K562 (cell line): ENCODE results near the gene KDM4C. TPM values are rescaled to one million over a fixed set of nuclear protein-coding genes. Genes with fewer than 3 reads are reported as not detected.

Source experiments
- ATAC-seq: fragments of 200-7000 bp; cut with Tn5 transposase; 3 replicates; pipeline ENCODE4 v1.9.1; 2020; ENCODE audit warnings: moderate library complexity
- BruUV-seq: library from RNA; stranded (reverse); fragments of 400-500 nt; replicated peaks from 2 replicates; lab custom pipeline; 2021; lab: Mats Ljungman, UMichigan
- CTCF ChIA-PET: fragments of 300-600 bp; formaldehyde crosslinking; extraction: SDS; loops from one replicate; lab custom pipeline; 2021; ENCODE audit warnings: low intra/inter-chr PET ratio; lab: Yijun Ruan, JAX
- POLR2A ChIA-PET: fragments of 300-600, 350-650 bp; sonication (Branson Sonifier 250); formaldehyde crosslinking; extraction: SDS; loops from one replicate; lab custom pipeline; 2021; ENCODE audit warnings: antibody characterized with exemption, inconsistent platforms; lab: Yijun Ruan, JAX
- DNase-seq, 4 experiments: peaks; one replicate each; pipeline versions ENCODE4 v3.0.0 to v3.0.0-alpha.2; 2011 to 2018; ENCODE audit warnings: low spot score in 3 of 4, mixed read lengths in 3 of 4; ENCODE audit errors: extremely low read depth in 1 of 4
- FAIRE-seq: peaks from 2 replicates; lab custom pipeline; 2011; peaks lifted over from hg19 to GRCh38; lab: Jason Lieb, UNC
- H2AFZ ChIP-seq: 2 replicates; pipeline ENCODE4 v1.6.0; 2011; ENCODE audit warnings: low read depth, low read length, control low read depth, inconsistent platforms
- H3K27ac ChIP-seq: fragments of 200-600 bp; 3 replicates; pipeline ENCODE4 v1.8.0; 2011; ENCODE audit warnings: low read depth, mild to moderate bottlenecking, control low read depth, inconsistent platforms, low read length, moderate library complexity, mixed read lengths; ENCODE audit errors: extremely low read depth
- H3K27me3 ChIP-seq, 2 experiments: fragments of 300-600 bp in 1 of 2; 2 replicates in 1 of 2; 3 replicates in 1 of 2; pipeline versions ENCODE4 v1.6.0 to v1.8.0; 2011; ENCODE audit warnings: inconsistent platforms in 2 of 2, low read length in 2 of 2, mild to moderate bottlenecking in 1 of 2, mixed read lengths in 1 of 2, moderate library complexity in 1 of 2; ENCODE audit not compliant: control insufficient read depth in 2 of 2, insufficient read depth in 2 of 2
- H3K36me3 ChIP-seq: fragments of 300-600 bp; 3 replicates; pipeline ENCODE4 v1.8.0; 2011; ENCODE audit warnings: mild to moderate bottlenecking, low read length, inconsistent platforms; ENCODE audit not compliant: control insufficient read depth, insufficient read depth
- H3K4me1 ChIP-seq, 2 experiments: fragments of 200-600 bp in 1 of 2; replicated peaks in 1 of 2; 2 replicates in 1 of 2; 3 replicates in 1 of 2; pipeline versions ENCODE4 v1.5.1 to v1.8.0; 2011; ENCODE audit warnings: inconsistent platforms in 2 of 2, low read length in 2 of 2, mild to moderate bottlenecking in 1 of 2, mixed read lengths in 1 of 2, moderate library complexity in 1 of 2; ENCODE audit not compliant: control insufficient read depth in 2 of 2, insufficient read depth in 2 of 2
- H3K4me2 ChIP-seq: 2 replicates; pipeline ENCODE4 v1.6.1; 2011; ENCODE audit warnings: low read length, control low read depth, inconsistent platforms, mixed read lengths; ENCODE audit not compliant: insufficient read depth
- H3K4me3 ChIP-seq: fragments of 200-600 bp; sonication (generic), shearing (Covaris generic); 2 replicates; pipeline ENCODE4 v1.5.1; 2016; ENCODE audit warnings: control low read depth, inconsistent platforms
- H3K79me2 ChIP-seq: fragments of 200-600 bp; 3 replicates; pipeline ENCODE4 v1.8.0; 2011; ENCODE audit warnings: low read length, inconsistent platforms; ENCODE audit not compliant: control insufficient read depth, insufficient read depth
- H3K9ac ChIP-seq, 2 experiments: 2 replicates each; pipeline versions ENCODE4 v1.6.0 to v1.6.1; 2011; ENCODE audit warnings: low read depth in 2 of 2, low read length in 2 of 2, control low read depth in 1 of 2, inconsistent platforms in 1 of 2, mild to moderate bottlenecking in 1 of 2, mixed read lengths in 1 of 2; ENCODE audit not compliant: insufficient read depth in 1 of 2
- H3K9me1 ChIP-seq: one replicate; pipeline ENCODE4 v1.6.0; 2011; ENCODE audit warnings: inconsistent platforms, mild to moderate bottlenecking, low read length, moderate library complexity; ENCODE audit not compliant: control insufficient read depth, insufficient read depth
- H3K9me3 ChIP-seq: replicated peaks from 2 replicates; pipeline ENCODE4 v1.5.1; 2011; ENCODE audit warnings: low read depth, low read length, inconsistent platforms; ENCODE audit not compliant: control insufficient read depth, insufficient read depth
- H4K20me1 ChIP-seq: replicated peaks from 2 replicates; pipeline ENCODE4 v1.6.1; 2011; ENCODE audit warnings: low read length, inconsistent platforms, mixed read lengths; ENCODE audit not compliant: control insufficient read depth, insufficient read depth
- ETV6 ChIP-seq, 3 experiments: fragments of 150-350 bp in 1 of 3; sonication (generic) in 1 of 3; formaldehyde crosslinking in 1 of 3; IDR thresholded peaks; 2 replicates each; pipeline versions ENCODE4 v1.6.1 to v1.8.0; 2014 to 2022; ENCODE audit warnings: borderline replicate concordance in 2 of 3, low read depth in 2 of 3, antibody characterized with exemption in 1 of 3, low read length in 1 of 3, mild to moderate bottlenecking in 1 of 3, missing genetic modification reagents in 1 of 3
- ILK ChIP-seq: fragments of 450-650 bp; IDR thresholded peaks from 2 replicates; pipeline ENCODE4 v1.6.1; 2016; ENCODE audit warnings: missing genetic modification characterization, low read depth, mild to moderate bottlenecking, missing compliant biosample characterization, moderate library complexity, borderline replicate concordance
- KAT8 ChIP-seq: fragments of 450-650 bp; IDR thresholded peaks from 2 replicates; pipeline ENCODE4 v1.6.1; 2016; ENCODE audit warnings: low read depth, mild to moderate bottlenecking
- LCOR ChIP-seq: sonication (generic); formaldehyde crosslinking; IDR thresholded peaks from 2 replicates; pipeline ENCODE4 v1.8.0; 2022; ENCODE audit warnings: mild to moderate bottlenecking, missing genetic modification reagents
- RAD51 ChIP-seq: fragments of 450-650 bp; IDR thresholded peaks from 2 replicates; pipeline ENCODE4 v1.7.1; 2016; ENCODE audit warnings: low read depth, mild to moderate bottlenecking, borderline replicate concordance
- RBBP5 ChIP-seq: fragments of 200-600 bp; sonication (generic); IDR thresholded peaks from 2 replicates; pipeline ENCODE4 v1.6.1; 2012; ENCODE audit warnings: borderline replicate concordance, mild to moderate bottlenecking, low read length, control low read depth, inconsistent platforms; ENCODE audit not compliant: insufficient read depth, poor library complexity, severe bottlenecking
- TSC22D4 ChIP-seq: fragments of 450-650 bp; IDR thresholded peaks from 2 replicates; pipeline ENCODE4 v1.6.1; 2016; ENCODE audit warnings: missing genetic modification characterization, missing biosample characterization, control low read depth
- ZFPM2 ChIP-seq: fragments of 250-450 bp; sonication (Bioruptor Pico); IDR thresholded peaks from 2 replicates; pipeline ENCODE4 v1.5.1; 2022; ENCODE audit warnings: mild to moderate bottlenecking
- ZNF165 ChIP-seq: fragments of 250-450 bp; sonication (Bioruptor Pico); IDR thresholded peaks from 2 replicates; pipeline ENCODE4 v1.4.0; 2020; ENCODE audit warnings: borderline replicate concordance
- ZNF551 ChIP-seq: fragments of 250-450 bp; sonication (Bioruptor Pico); IDR thresholded peaks from 2 replicates; pipeline ENCODE4 v1.5.0; 2021; ENCODE audit warnings: mild to moderate bottlenecking, moderate library complexity
- WGBS: fragments of 100-300 bp; shearing (Covaris generic); methylation state at CpG from one replicate; pipeline ENCODE4 v1.1.6; 2016; ENCODE audit warnings: low coverage, mixed read lengths; ENCODE audit not compliant: insufficient coverage; ENCODE audit errors: missing lambda C conversion rate; 5-methylcytosine and 5-hydroxymethylcytosine counted together
- in situ Hi-C: fragments of 300-500 bp; cut with MboI; formaldehyde crosslinking; loops from 4 replicates; pipeline ENCODE4 v1.15.0; 2018; ENCODE audit warnings: inconsistent platforms, mixed read lengths
- intact Hi-C: fragments of 100-400 bp; cut with micrococcal nuclease; formaldehyde crosslinking; loops from 2 replicates; pipeline ENCODE4 v1.14.2; 2022
- polyA plus RNA-seq, 8 experiments: library from polyadenylated mRNA; depleted of rRNA in 4 of 8; stranded (reverse) in 5 of 8; unstranded in 3 of 8; fragments of >200 nt; fragmentation: Nextera tagmentation in 2 of 8; fragmentation: Illumina TruSeq in 1 of 8; extraction: Ambion mirVana in 2 of 8; extraction: Trizol in 1 of 8; gene quantifications; 2 replicates each; pipeline versions ENCODE4 v1.2.1 to v1.2.3, GENCODE V29; 2011 to 2014; ENCODE audit warnings: inconsistent platforms in 1 of 8, missing spikeins in 1 of 8
- total RNA-seq, 7 experiments: library from RNA; depleted of rRNA in 6 of 7; stranded (reverse); fragments of >200 nt in 6 of 7; fragmentation: Illumina TruSeq in 2 of 7; extraction: Trizol in 2 of 7; gene quantifications; 2 replicates each; pipeline versions ENCODE4 v1.2.1 to v1.2.3, GENCODE V29; 2011 to 2021; ENCODE audit warnings: low replicate concordance in 1 of 7
- TF ChIP-seq, protein P1 (sequence below): sonication (generic); formaldehyde crosslinking; IDR thresholded peaks from 2 replicates; pipeline ENCODE4 v1.8.1; 2023; ENCODE audit warnings: mild to moderate bottlenecking, missing genetic modification reagents
- TF ChIP-seq, protein P2 (sequence below): IDR thresholded peaks from 2 replicates; pipeline ENCODE4 v1.6.1; 2014; ENCODE audit warnings: antibody characterized with exemption

The KDM4C gene
- total and polyA plus RNA-seq, 9 of the 15 experiments (the other 6 are each of a cell fraction or from before 2014, with no cell fraction given): 5.4 to 17.0 (median 12.6) TPM

GRCh38 chr9:7135735-7136134 is 378.0 kb downstream of the KDM4C start:
- intact Hi-C loops: no loop called here
- no peaks in the 10 kb centered on the region for H3K4me1 ChIP-seq
- no peaks in the 10 kb centered on the region; the same call in 1 of the 2 replicates for H3K9me3 ChIP-seq
- H4K20me1 ChIP-seq: no peaks in the 10 kb centered on the region
- H3K36me3 ChIP-seq: no peaks in the 10 kb centered on the region
- WGBS: 91% methylated on average over 4 of the region's 4 CpGs
- CTCF ChIA-PET: no interaction called here
- no peak overlapping the region for H3K4me2 ChIP-seq
- ATAC-seq (peak; percentile 23; the same call in 1 of the 3 replicates), DNase-seq (peak in 1 of 4 experiments; percentile 6), FAIRE-seq (no peak)
- H2AFZ ChIP-seq: no peak overlapping the region
- no peaks in the 10 kb centered on the region for H3K27me3 ChIP-seq
- BruUV-seq: no TSS peak
- H3K27ac ChIP-seq: no peak overlapping the region
- POLR2A ChIA-PET: no interaction called here
- no peak overlapping the region for H3K4me3 ChIP-seq
- H3K79me2 ChIP-seq: no peaks in the 10 kb centered on the region
- H3K9ac ChIP-seq: no peak overlapping the region
- no peaks in the 10 kb centered on the region for H3K9me1 ChIP-seq
- in situ Hi-C loops: no loop called here
- TF ChIP-seq RBBP5 (no peak), KAT8 (no peak), TSC22D4 (tag) (no peak), ETV6 (IDR thresholded peaks at IDR 0.05; ENCODE audit: borderline replicate concordance in 1 of 2, low read depth in 2 of 2, low read length in 1 of 2) (no peak), ETV6 (CRISPR knock-in tag; IDR thresholded peaks at IDR 0.05; ENCODE audit: borderline replicate concordance) (no peak), ZNF551 (CRISPR knock-in tag) (no peak), ILK (tag) (no peak), LCOR (CRISPR knock-in tag) (no peak), ZFPM2 (CRISPR knock-in tag) (no peak), RAD51 (no peak), ZNF165 (CRISPR knock-in tag) (no peak)
- TF ChIP-seq, protein P1, sequence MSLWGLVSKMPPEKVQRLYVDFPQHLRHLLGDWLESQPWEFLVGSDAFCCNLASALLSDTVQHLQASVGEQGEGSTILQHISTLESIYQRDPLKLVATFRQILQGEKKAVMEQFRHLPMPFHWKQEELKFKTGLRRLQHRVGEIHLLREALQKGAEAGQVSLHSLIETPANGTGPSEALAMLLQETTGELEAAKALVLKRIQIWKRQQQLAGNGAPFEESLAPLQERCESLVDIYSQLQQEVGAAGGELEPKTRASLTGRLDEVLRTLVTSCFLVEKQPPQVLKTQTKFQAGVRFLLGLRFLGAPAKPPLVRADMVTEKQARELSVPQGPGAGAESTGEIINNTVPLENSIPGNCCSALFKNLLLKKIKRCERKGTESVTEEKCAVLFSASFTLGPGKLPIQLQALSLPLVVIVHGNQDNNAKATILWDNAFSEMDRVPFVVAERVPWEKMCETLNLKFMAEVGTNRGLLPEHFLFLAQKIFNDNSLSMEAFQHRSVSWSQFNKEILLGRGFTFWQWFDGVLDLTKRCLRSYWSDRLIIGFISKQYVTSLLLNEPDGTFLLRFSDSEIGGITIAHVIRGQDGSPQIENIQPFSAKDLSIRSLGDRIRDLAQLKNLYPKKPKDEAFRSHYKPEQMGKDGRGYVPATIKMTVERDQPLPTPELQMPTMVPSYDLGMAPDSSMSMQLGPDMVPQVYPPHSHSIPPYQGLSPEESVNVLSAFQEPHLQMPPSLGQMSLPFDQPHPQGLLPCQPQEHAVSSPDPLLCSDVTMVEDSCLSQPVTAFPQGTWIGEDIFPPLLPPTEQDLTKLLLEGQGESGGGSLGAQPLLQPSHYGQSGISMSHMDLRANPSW (CRISPR knock-in tag): no peak
- TF ChIP-seq, protein P2, sequence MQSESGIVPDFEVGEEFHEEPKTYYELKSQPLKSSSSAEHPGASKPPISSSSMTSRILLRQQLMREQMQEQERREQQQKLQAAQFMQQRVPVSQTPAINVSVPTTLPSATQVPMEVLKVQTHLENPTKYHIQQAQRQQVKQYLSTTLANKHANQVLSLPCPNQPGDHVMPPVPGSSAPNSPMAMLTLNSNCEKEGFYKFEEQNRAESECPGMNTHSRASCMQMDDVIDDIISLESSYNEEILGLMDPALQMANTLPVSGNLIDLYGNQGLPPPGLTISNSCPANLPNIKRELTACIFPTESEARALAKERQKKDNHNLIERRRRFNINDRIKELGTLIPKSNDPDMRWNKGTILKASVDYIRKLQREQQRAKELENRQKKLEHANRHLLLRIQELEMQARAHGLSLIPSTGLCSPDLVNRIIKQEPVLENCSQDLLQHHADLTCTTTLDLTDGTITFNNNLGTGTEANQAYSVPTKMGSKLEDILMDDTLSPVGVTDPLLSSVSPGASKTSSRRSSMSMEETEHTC: no peak
